MCF 10A (cell line): Measurements from ENCODE around the gene LCMT1. TPM values are rescaled to one million over a fixed set of nuclear protein-coding genes. Genes with fewer than 3 reads are reported as not detected.

Experiments
- BruUV-seq: library from RNA; stranded (reverse); fragments of 400-500 nt; replicated peaks from 2 replicates; lab custom pipeline; 2021; lab: Mats Ljungman, UMichigan
- CTCF ChIA-PET: fragments of 300-600 bp; sonication (Branson Sonifier 250); formaldehyde crosslinking; extraction: SDS; loops from one replicate; lab custom pipeline; 2021; ENCODE audit warnings: antibody characterized with exemption, inconsistent platforms; lab: Yijun Ruan, JAX
- POLR2A ChIA-PET: fragments of 300-600, 350-650 bp; sonication (Branson Sonifier 250); formaldehyde crosslinking; extraction: SDS; loops from one replicate; lab custom pipeline; 2020; ENCODE audit warnings: antibody characterized with exemption, inconsistent platforms; lab: Yijun Ruan, JAX
- DNase-seq: peaks from one replicate; pipeline ENCODE4 v3.0.0-alpha.2; 2018; ENCODE audit not compliant: unreplicated experiment
- H3K27ac Mint-ChIP-seq: one replicate; pipeline ENCODE4 v1.8.0; 2022; ENCODE audit warnings: mild to moderate bottlenecking, low read depth, mixed read lengths; ENCODE audit not compliant: unreplicated experiment
- H3K27me3 Mint-ChIP-seq: one replicate; pipeline ENCODE4 v1.8.0; 2022; ENCODE audit warnings: mixed read lengths; ENCODE audit not compliant: insufficient read depth, unreplicated experiment
- H3K36me3 Mint-ChIP-seq: one replicate; pipeline ENCODE4 v1.8.0; 2022; ENCODE audit warnings: mild to moderate bottlenecking, moderate library complexity, mixed read lengths; ENCODE audit not compliant: insufficient read depth, unreplicated experiment
- H3K4me1 Mint-ChIP-seq: one replicate; pipeline ENCODE4 v1.8.0; 2022; ENCODE audit warnings: mixed read lengths; ENCODE audit not compliant: insufficient read depth, unreplicated experiment
- H3K4me3 Mint-ChIP-seq: one replicate; pipeline ENCODE4 v1.8.0; 2022; ENCODE audit warnings: mild to moderate bottlenecking, moderate library complexity, mixed read lengths; ENCODE audit not compliant: unreplicated experiment
- H3K9me3 Mint-ChIP-seq: one replicate; pipeline ENCODE4 v1.8.0; 2022; ENCODE audit warnings: mixed read lengths; ENCODE audit not compliant: unreplicated experiment
- CTCF ChIP-seq: fragments of 200-600 bp; IDR thresholded peaks from one replicate; pipeline ENCODE4 v1.8.0; 2022; ENCODE audit warnings: antibody characterized with exemption, mild to moderate bottlenecking; ENCODE audit not compliant: unreplicated experiment
- intact Hi-C: fragments of 100-400 bp; cut with micrococcal nuclease; formaldehyde crosslinking; loops from 2 replicates; pipeline ENCODE4 v1.14.1; 2022
- total RNA-seq: library from RNA; stranded (reverse); gene quantifications from 2 replicates; pipeline ENCODE4 v1.2.3, GENCODE V29; 2022

The LCMT1 gene
- total RNA-seq, 1 experiment from 2014 or later, result 36.3 TPM

- BruUV-seq, result no TSS peak
- Mint-ChIP-seq H3K27ac (no peak overlapping the region), H3K27me3 (peaks cover 11% of the 10 kb centered on the region), H3K9me3 (no peaks in the 10 kb centered on the region), H3K4me1 (no peaks in the 10 kb centered on the region), H3K4me3 (no peak overlapping the region), H3K36me3 (no peaks in the 10 kb centered on the region)
- TF ChIP-seq CTCF, result no peak
- intact Hi-C loops, result no loop called here
- POLR2A ChIA-PET, result interaction anchor here (0.7 kb wide), 1 partner anchor 116 kb away, joined by 4 read pairs; no protein-coding TSS in a partner anchor
- DNase-seq, result no peak
- CTCF ChIA-PET, result no interaction called here
Observed at GRCh38 chr16:25094596-25094995, 16.9 kb upstream of the LCMT1 start.

- peaks cover 10% of the 10 kb centered on the region for H3K27me3 Mint-ChIP-seq
- TF ChIP-seq CTCF, result no peak
- no peaks in the 10 kb centered on the region for H3K36me3 Mint-ChIP-seq
- intact Hi-C loops, result no loop called here
- H3K4me1 Mint-ChIP-seq, result no peaks in the 10 kb centered on the region
- CTCF ChIA-PET, result no interaction called here
- no peaks in the 10 kb centered on the region for H3K9me3 Mint-ChIP-seq
- no peak overlapping the region for H3K27ac Mint-ChIP-seq
- POLR2A ChIA-PET, result no interaction called here
- no TSS peak for BruUV-seq
- DNase-seq, result no peak
- no peak overlapping the region for H3K4me3 Mint-ChIP-seq
Observed at GRCh38 chr16:25095636-25096035, 15.9 kb upstream of the LCMT1 start.

GRCh38 chr16:25097276-25097975 is 14.1 kb upstream of the LCMT1 start:
- no peaks in the 10 kb centered on the region for H3K9me3 Mint-ChIP-seq
- no peak for TF ChIP-seq CTCF
- H3K4me1 Mint-ChIP-seq, result no peaks in the 10 kb centered on the region
- H3K27me3 Mint-ChIP-seq, result no peaks in the 10 kb centered on the region
- H3K4me3 Mint-ChIP-seq, result no peak overlapping the region
- H3K27ac Mint-ChIP-seq, result no peak overlapping the region
- ChIA-PET POLR2A (interaction anchor here (0.6 kb wide), 1 partner anchor 494 kb away, joined by 3 read pairs; no protein-coding TSS in a partner anchor), CTCF (interaction anchor here (0.6 kb wide), 1 partner anchor 61 kb away, joined by 3 read pairs; no protein-coding TSS in a partner anchor)
- BruUV-seq, result no TSS peak
- intact Hi-C loops, result no loop called here
- no peaks in the 10 kb centered on the region for H3K36me3 Mint-ChIP-seq
- no peak for DNase-seq

DNA sequence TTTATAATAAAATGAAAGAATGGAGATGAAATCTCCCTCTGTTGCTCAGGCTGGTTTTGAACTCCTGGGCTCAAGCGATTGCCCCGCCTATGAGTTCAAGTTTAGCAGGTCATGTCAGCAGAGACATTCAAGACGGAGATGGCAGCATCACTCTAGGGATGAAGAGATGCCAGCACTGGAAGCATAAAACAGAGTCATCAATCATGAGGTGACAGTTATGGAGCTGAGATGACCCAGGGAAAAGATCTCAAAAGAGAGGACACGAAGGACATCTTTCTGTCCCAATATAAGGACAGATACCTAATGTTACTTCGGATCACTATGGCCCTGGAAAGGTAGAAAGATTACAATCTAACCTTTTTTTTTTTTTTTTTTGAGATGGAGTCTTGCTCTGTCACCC is 11.0 kb upstream of the LCMT1 start:
- Mint-ChIP-seq H3K9me3 (no peaks in the 10 kb centered on the region), H3K4me1 (no peaks in the 10 kb centered on the region), H3K27me3 (no peaks in the 10 kb centered on the region), H3K27ac (no peak overlapping the region), H3K36me3 (no peaks in the 10 kb centered on the region), H3K4me3 (no peak overlapping the region)
- no peak for DNase-seq
- ChIA-PET POLR2A (interaction anchor here (0.7 kb wide), 1 partner anchor 1808 kb away, joined by 3 read pairs; no protein-coding TSS in a partner anchor), CTCF (interaction anchor here (0.6 kb wide), 1 partner anchor 31 kb away, joined by 3 read pairs; no protein-coding TSS in a partner anchor)
- no TSS peak for BruUV-seq
- no peak for TF ChIP-seq CTCF
- intact Hi-C loops, result loop anchor here (10.0 kb wide), 1 partner anchor 576 kb away; no protein-coding TSS in a partner anchor
